Chondrocyte (in vitro differentiated cells): ENCODE results near the gene ENO2. TPM values are rescaled to one million over a fixed set of nuclear protein-coding genes. Genes with fewer than 3 reads are reported as not detected.
"Not testable (repeated sequence)": the region's sequence is repeated elsewhere in the genome, so short reads cannot be mapped to it uniquely, and the experiment has no call there.

ENCODE experiments used
- DNase-seq: peaks from one replicate; pipeline ENCODE4 v3.0.0; 2021; ENCODE audit warnings: mixed read lengths, low spot score
- H3K27ac Mint-ChIP-seq: one replicate; pipeline ENCODE4 v1.8.0; 2021; ENCODE audit warnings: mild to moderate bottlenecking, moderate library complexity, mixed read lengths; ENCODE audit not compliant: unreplicated experiment
- H3K27me3 Mint-ChIP-seq: 2 replicates; pipeline ENCODE4 v1.8.0; 2021; ENCODE audit warnings: low read depth, mixed read lengths
- H3K36me3 Mint-ChIP-seq: 2 replicates; pipeline ENCODE4 v1.8.0; 2021; ENCODE audit warnings: low read depth, mixed read lengths
- H3K4me1 Mint-ChIP-seq: 2 replicates; pipeline ENCODE4 v1.8.0; 2021; ENCODE audit warnings: low read depth, mild to moderate bottlenecking, mixed read lengths
- H3K4me3 Mint-ChIP-seq: one replicate; pipeline ENCODE4 v1.8.0; 2021; ENCODE audit warnings: mild to moderate bottlenecking, moderate library complexity, mixed read lengths; ENCODE audit not compliant: unreplicated experiment
- H3K9me3 Mint-ChIP-seq: 2 replicates; pipeline ENCODE4 v1.8.0; 2021; ENCODE audit warnings: low read depth, mixed read lengths
- CTCF ChIP-seq: fragments of 200-600 bp; sonication (generic); IDR thresholded peaks from 2 replicates; pipeline ENCODE4 v1.5.0; 2021; ENCODE audit warnings: antibody characterized with exemption, mild to moderate bottlenecking, moderate library complexity
- total RNA-seq: library from RNA; stranded (reverse); gene quantifications from 3 replicates; pipeline ENCODE4 v1.2.1, GENCODE V29; 2021

Gene ENO2
- total RNA-seq, 1 donor from 2014 or later: 58.6 TPM

- peaks cover 15% of the 10 kb centered on the region for H3K36me3 Mint-ChIP-seq
- TF ChIP-seq CTCF: peak; percentile 98
- H3K27ac Mint-ChIP-seq: peak overlapping the region; percentile 90
- no peaks in the 10 kb centered on the region for H3K9me3 Mint-ChIP-seq
- H3K4me3 Mint-ChIP-seq: peak overlapping the region; percentile 85
- peaks cover 49% of the 10 kb centered on the region for H3K4me1 Mint-ChIP-seq
- H3K27me3 Mint-ChIP-seq: no peaks in the 10 kb centered on the region
- DNase-seq: peak; percentile 92
Measured at GRCh38 chr12:6872073-6873048, 42.0 kb upstream of the ENO2 start.

DNA sequence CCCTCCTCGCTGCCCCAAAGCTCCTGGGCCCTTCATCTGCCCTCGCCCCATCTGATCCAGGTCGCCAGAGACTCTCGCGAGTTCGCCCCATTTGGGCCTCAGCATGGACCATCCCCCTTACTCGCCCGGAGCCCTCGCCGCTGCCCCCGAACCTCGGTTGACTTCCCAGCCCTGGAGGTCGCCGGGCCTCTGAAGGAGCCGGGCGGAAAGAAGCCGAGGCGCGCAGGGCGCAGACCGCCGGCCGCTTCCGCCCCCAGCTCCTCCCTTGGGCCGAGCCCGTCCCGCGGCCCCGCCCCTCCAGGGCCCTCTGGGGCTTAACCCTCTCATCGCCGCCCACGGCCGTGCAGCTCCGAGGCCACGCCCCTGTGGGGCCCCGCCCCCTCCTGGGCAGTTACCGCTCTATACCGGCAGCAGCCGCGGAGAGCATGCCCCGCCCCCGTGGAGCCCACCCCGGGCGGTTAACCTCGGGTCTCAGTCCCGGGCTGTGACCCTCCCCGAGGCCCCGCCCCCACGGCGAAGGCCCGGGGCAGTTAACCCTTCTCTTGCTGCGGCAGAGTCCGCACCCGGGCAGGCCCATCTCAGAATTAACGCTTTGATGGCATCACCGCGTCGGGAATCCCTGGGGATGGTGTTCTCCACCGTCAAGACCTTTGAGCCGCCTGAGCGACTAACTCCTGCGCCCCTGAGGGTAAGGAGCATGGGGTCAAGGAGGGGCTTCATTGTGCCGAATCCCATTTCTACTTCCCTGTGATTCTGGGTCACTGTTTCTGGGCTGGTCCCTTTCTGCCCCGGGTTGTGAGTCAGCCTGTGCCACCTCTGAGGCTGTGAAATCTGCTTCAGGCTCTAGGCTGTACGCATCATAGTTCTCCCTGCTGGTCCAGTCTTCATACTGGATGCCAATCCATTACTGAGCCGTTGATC is 41.0 kb upstream of the ENO2 start, which contains the start of gene SPSB2:
Gene SPSB2 (minus strand): TSS at position 210 of the 921 bp plus-strand sequence. CDS start 402 bp downstream, outside the sequence.
- peak within 1 kb of the TSS; percentile 85 for H3K4me3 Mint-ChIP-seq
- H3K36me3 Mint-ChIP-seq: peaks cover 15% of the 10 kb centered on the region
- H3K9me3 Mint-ChIP-seq: no peaks in the 10 kb centered on the region
- H3K4me1 Mint-ChIP-seq: peaks cover 45% of the 10 kb centered on the region
- no peaks in the 10 kb centered on the region for H3K27me3 Mint-ChIP-seq
- peak within 1 kb of the TSS; percentile 93 for H3K27ac Mint-ChIP-seq
- no peak for TF ChIP-seq CTCF
- peak; percentile 100 for DNase-seq

GRCh38 chr12:6874015-6874368 is 40.4 kb upstream of the ENO2 start:
- H3K36me3 Mint-ChIP-seq: peaks cover 13% of the 10 kb centered on the region

GRCh38 chr12:6879824-6880223 is 34.6 kb upstream of the ENO2 start:
- H3K36me3 Mint-ChIP-seq, H3K27me3 Mint-ChIP-seq, H3K27ac Mint-ChIP-seq, H3K9me3 Mint-ChIP-seq, H3K4me3 Mint-ChIP-seq, H3K4me1 Mint-ChIP-seq: not testable (repeated sequence)
- peak; percentile 20 for DNase-seq

More at GRCh38 chr12:6874015-6874368, 40.4 kb upstream of the ENO2 start:
- peak overlapping the region; percentile 85 for H3K4me3 Mint-ChIP-seq
- not testable (repeated sequence) for H3K27me3 Mint-ChIP-seq, H3K9me3 Mint-ChIP-seq
- peak; percentile 9 for DNase-seq
- H3K4me1 Mint-ChIP-seq: peaks cover 39% of the 10 kb centered on the region
- H3K27ac Mint-ChIP-seq: peak overlapping the region; percentile 93

DNA sequence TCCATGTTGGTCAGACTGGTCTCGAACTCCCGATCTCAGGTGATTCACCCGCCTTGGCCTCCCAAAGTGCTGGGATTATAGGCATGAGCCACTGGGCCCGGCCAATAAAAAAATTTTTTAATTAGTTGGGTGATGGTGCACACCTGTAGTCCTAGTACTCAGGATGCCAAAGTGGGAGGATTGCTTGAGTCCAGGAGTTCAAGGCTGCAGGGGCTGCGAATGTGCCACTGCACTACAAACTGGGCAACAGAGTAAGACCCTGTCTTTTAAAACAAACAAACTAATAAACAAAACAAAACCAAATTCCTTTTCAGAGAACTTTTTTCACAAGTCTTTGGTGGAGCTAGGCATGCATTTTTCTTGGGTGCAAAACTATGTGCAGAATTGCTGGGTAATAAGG is 31.1 kb upstream of the ENO2 start:
- H3K4me1 Mint-ChIP-seq: no peaks in the 10 kb centered on the region
- no peaks in the 10 kb centered on the region for H3K27me3 Mint-ChIP-seq
- TF ChIP-seq CTCF: no peak
- no peaks in the 10 kb centered on the region for H3K9me3 Mint-ChIP-seq
- peaks cover 2% of the 10 kb centered on the region for H3K36me3 Mint-ChIP-seq
- no peak overlapping the region for H3K4me3 Mint-ChIP-seq
- H3K27ac Mint-ChIP-seq: no peak overlapping the region
- DNase-seq: peak; percentile 20

DNA sequence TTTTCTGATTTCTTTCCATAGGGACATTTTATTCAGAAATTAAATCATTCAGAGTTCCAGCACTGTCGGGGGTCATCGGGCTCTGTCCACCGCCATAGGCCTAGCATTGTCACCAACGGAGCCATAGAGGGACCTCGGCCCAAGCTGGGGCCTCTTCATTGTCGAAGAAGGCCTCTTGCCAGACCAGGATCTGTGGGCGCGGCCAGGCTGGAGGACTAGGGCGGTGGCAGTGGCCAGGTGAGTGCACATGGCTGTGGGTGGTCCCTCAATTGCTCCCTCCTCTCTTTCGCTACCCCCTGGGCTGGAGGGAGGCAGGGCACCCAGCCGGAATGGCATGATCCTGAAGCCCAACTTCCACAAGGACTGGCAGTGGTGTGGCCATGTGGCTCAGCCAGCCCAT is 30.7 kb upstream of the ENO2 start:
- Mint-ChIP-seq H3K27ac (no peak overlapping the region), H3K27me3 (no peaks in the 10 kb centered on the region), H3K4me3 (no peak overlapping the region), H3K9me3 (no peaks in the 10 kb centered on the region), H3K4me1 (no peaks in the 10 kb centered on the region), H3K36me3 (peaks cover 2% of the 10 kb centered on the region)
- no peak for TF ChIP-seq CTCF
- DNase-seq: peak; percentile 88
